Neural progenitor cell (in vitro differentiated cells): Measurements from ENCODE around the gene KAZN.

ENCODE experiments used
- CTCF ChIP-seq: fragments of 200-600 bp; sonication (generic); IDR thresholded peaks from 2 replicates; pipeline ENCODE4 v1.5.1; 2017; ENCODE audit warnings: antibody characterized with exemption, mild to moderate bottlenecking
- EZH2 ChIP-seq: fragments of 200-600 bp; sonication (generic); IDR thresholded peaks from 2 replicates; pipeline ENCODE4 v1.6.1; 2017; ENCODE audit warnings: antibody characterized with exemption, mild to moderate bottlenecking, moderate library complexity
- EZH2phosphoT487 ChIP-seq: fragments of 200-600 bp; sonication (generic); IDR thresholded peaks from 2 replicates; pipeline ENCODE4 v1.6.1; 2017; ENCODE audit warnings: antibody characterized with exemption

GRCh38 chr1:14778898-14779865, 180.7 kb downstream of the KAZN start:
- peak; percentile 93 for TF ChIP-seq CTCF
- TF ChIP-seq EZH2: no peak
- TF ChIP-seq EZH2phosphoT487: peak; percentile 51
